Upper lobe of left lung (tissue), 6 donors: ENCODE data around the gene FOXS1. TPM values are rescaled to one million over a fixed set of nuclear protein-coding genes. Genes with fewer than 3 reads are reported as not detected.

Experiments
- ATAC-seq, 2 donors: fragments of 200-7000 bp; cut with Tn5 transposase; one replicate each; pipeline ENCODE4 v1.9.1; 2022; ENCODE audit warnings: mild to moderate bottlenecking in 2 of 2, moderate library complexity in 2 of 2; ENCODE audit not compliant: low FRiP score in 2 of 2
- DNase-seq, 2 donors: peaks; one replicate each; pipeline ENCODE4 v3.0.0-alpha.2; 2019 to 2020
- H3K27ac ChIP-seq, 4 donors: fragments of 200-600 bp; sonication (generic); one replicate each; pipeline ENCODE4 v1.5.1; 2016 to 2019
- H3K27me3 ChIP-seq, 4 donors: fragments of 200-600 bp; sonication (generic); one replicate each; pipeline ENCODE4 v1.5.1; 2017 to 2019
- H3K36me3 ChIP-seq, 4 donors: fragments of 200-600 bp; sonication (generic); one replicate each; pipeline ENCODE4 v1.5.1; 2016 to 2019
- H3K4me1 ChIP-seq, 4 donors: fragments of 200-600 bp; sonication (generic); one replicate each; pipeline ENCODE4 v1.5.1; 2018 to 2019
- H3K4me3 ChIP-seq, 4 donors: fragments of 200-600 bp; sonication (generic); one replicate each; pipeline ENCODE4 v1.5.1; 2017 to 2019; ENCODE audit warnings: mild to moderate bottlenecking in 2 of 4, moderate library complexity in 1 of 4
- H3K9me3 ChIP-seq, 4 donors: fragments of 200-600 bp; sonication (generic); one replicate each; pipeline ENCODE4 v1.5.1; 2018 to 2019
- CTCF ChIP-seq, 6 experiments: fragments of 450-650 bp in 4 of 6; fragments of 200-600 bp in 2 of 6; sonication (generic) in 2 of 6; IDR thresholded peaks; one replicate each; pipeline ENCODE4 v1.5.1; 2016 to 2019; ENCODE audit warnings: antibody characterized with exemption in 6 of 6
- EP300 ChIP-seq, 4 donors: sonication (generic); formaldehyde crosslinking; IDR thresholded peaks; one replicate each; pipeline ENCODE4 v1.5.1; 2017; ENCODE audit warnings: antibody characterized with exemption in 4 of 4, control low read depth in 2 of 4
- POLR2A ChIP-seq, 4 donors: fragments of 450-650 bp; IDR thresholded peaks; one replicate each; pipeline ENCODE4 v1.5.1; 2016 to 2017; ENCODE audit warnings: antibody characterized with exemption in 4 of 4, mild to moderate bottlenecking in 2 of 4
- POLR2AphosphoS5 ChIP-seq, 2 donors: sonication (generic); formaldehyde crosslinking; IDR thresholded peaks; one replicate each; pipeline ENCODE4 v1.5.1; 2017; ENCODE audit warnings: antibody characterized with exemption in 2 of 2
- whole genome bisulfite sequencing, 2 donors: methylation state at CpG; one replicate each; pipeline ENCODE4 v1.1.5; 2017 to 2018; 5-methylcytosine and 5-hydroxymethylcytosine counted together
- total RNA-seq, 6 donors: library from RNA; depleted of rRNA in 4 of 6; stranded (reverse); fragments of >200 nt in 4 of 6; gene quantifications; one replicate each; pipeline versions ENCODE4 v1.1.0 to v1.2.1, GENCODE V29; 2016 to 2021
- donor health status: DM: no; HTN: no; CAD: no; lungs with moderate emphysema.
- donor health status: DM: no; HTN: yes; CAD: no; lungs with severe emphysema.

The FOXS1 gene
- total RNA-seq, 6 donors from 2014 or later = 0.91 to 1.7 (median 1.3) TPM; not detected in 3

- H3K4me3 ChIP-seq = no peak overlapping the region
- no peaks in the 10 kb centered on the region for H3K9me3 ChIP-seq
- no peak for ATAC-seq
- no peaks in the 10 kb centered on the region for H3K36me3 ChIP-seq
- no peaks in the 10 kb centered on the region for H3K27me3 ChIP-seq
- 67 to 88% methylated on average over 3 of the region's 3 CpGs for WGBS, 2 donors
- H3K27ac ChIP-seq = no peak overlapping the region
- H3K4me1 ChIP-seq = peaks cover 0 to under 1% (median 0%) of the 10 kb centered on the region in 4 donors
- DNase-seq = no peak
- TF ChIP-seq POLR2A (IDR thresholded peaks at IDR 0.05) (no peak), EP300 (IDR thresholded peaks at IDR 0.05) (no peak), CTCF (IDR thresholded peaks at IDR 0.05) (no peak), POLR2AphosphoS5 (IDR thresholded peaks at IDR 0.05) (no peak)
Observed at GRCh38 chr20:31809661-31810060, 35.7 kb downstream of the FOXS1 start.

DNA sequence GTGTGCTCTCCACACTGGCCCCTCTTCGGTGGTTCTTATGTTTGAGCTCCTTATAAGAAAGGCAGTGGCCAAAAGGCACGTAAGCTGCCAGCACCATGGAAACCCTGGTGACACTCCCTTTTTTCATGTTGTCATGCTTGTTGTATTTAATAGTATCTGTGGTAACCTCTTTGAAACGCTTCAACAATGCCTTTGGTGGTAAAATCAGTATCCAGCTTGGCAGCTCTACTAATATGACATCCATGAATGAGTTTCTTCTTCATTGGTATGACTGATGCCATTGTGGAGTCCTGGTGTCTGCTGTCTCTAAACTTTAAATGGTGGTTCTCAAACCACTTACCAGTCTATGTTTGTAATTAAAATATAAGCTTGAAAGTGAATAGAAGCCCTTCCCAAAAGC, 36.9 kb downstream of the FOXS1 start:
- Histone ChIP-seq H3K4me3 (no peak overlapping the region), H3K27ac (no peak overlapping the region), H3K36me3 (no peaks in the 10 kb centered on the region), H3K4me1 (no peaks in the 10 kb centered on the region), H3K9me3 (no peaks in the 10 kb centered on the region), H3K27me3 (no peaks in the 10 kb centered on the region)
- ATAC-seq (no peak), DNase-seq (no peak)
- 89 to 90% methylated on average over 3 of the region's 3 CpGs for WGBS, 2 donors
- TF ChIP-seq POLR2A (IDR thresholded peaks at IDR 0.05) (no peak), POLR2AphosphoS5 (IDR thresholded peaks at IDR 0.05) (no peak), EP300 (IDR thresholded peaks at IDR 0.05) (no peak), CTCF (IDR thresholded peaks at IDR 0.05) (no peak)

GRCh38 chr20:31806564-31807355, 38.6 kb downstream of the FOXS1 start:
- H3K4me1 ChIP-seq = no peaks in the 10 kb centered on the region
- TF ChIP-seq POLR2A (IDR thresholded peaks at IDR 0.05) (no peak), CTCF (IDR thresholded peaks at IDR 0.05) (no peak), EP300 (IDR thresholded peaks at IDR 0.05) (no peak), POLR2AphosphoS5 (IDR thresholded peaks at IDR 0.05) (no peak)
- H3K9me3 ChIP-seq = no peaks in the 10 kb centered on the region
- no peaks in the 10 kb centered on the region for H3K27me3 ChIP-seq
- no peak overlapping the region for H3K27ac ChIP-seq
- DNase-seq = no peak
- no peaks in the 10 kb centered on the region for H3K36me3 ChIP-seq
- 64 to 76% methylated on average over 8 of the region's 8 CpGs for WGBS, 2 donors
- no peak for ATAC-seq
- no peak overlapping the region for H3K4me3 ChIP-seq

GRCh38 chr20:31803552-31804291, 41.7 kb downstream of the FOXS1 start:
- no peaks in the 10 kb centered on the region for H3K27me3 ChIP-seq
- no peaks in the 10 kb centered on the region for H3K9me3 ChIP-seq
- TF ChIP-seq EP300 (IDR thresholded peaks at IDR 0.05) (no peak), POLR2AphosphoS5 (IDR thresholded peaks at IDR 0.05) (no peak), CTCF (IDR thresholded peaks at IDR 0.05) (no peak), POLR2A (IDR thresholded peaks at IDR 0.05) (no peak)
- no peaks in the 10 kb centered on the region for H3K36me3 ChIP-seq
- ATAC-seq = no peak
- H3K27ac ChIP-seq = no peak overlapping the region
- no peaks in the 10 kb centered on the region for H3K4me1 ChIP-seq
- H3K4me3 ChIP-seq = no peak overlapping the region
- WGBS, 2 donors = 80 to 88% methylated on average over 7 of the region's 7 CpGs
- no peak for DNase-seq
